22Rv1 (cell line): ENCODE results near the gene MRGPRD.
"Not testable (repeated sequence)": the region's sequence is repeated elsewhere in the genome, so short reads cannot be mapped to it uniquely, and the experiment has no call there.

Source experiments
- CTCF ChIP-seq: fragments of 450-650 bp; IDR thresholded peaks from 2 replicates; pipeline ENCODE4 v1.5.1; 2017; ENCODE audit warnings: mild to moderate bottlenecking
- ZFX ChIP-seq: fragments of 450-650 bp; IDR thresholded peaks from 2 replicates; pipeline ENCODE4 v1.6.1; 2017; ENCODE audit warnings: antibody characterized with exemption, borderline replicate concordance

GRCh38 chr11:68999748-69000355 lies 19.1 kb upstream of the MRGPRD start:
- TF ChIP-seq CTCF, ZFX: not testable (repeated sequence)
